SK-N-SH (cell line): ENCODE data around the gene HOXB6. TPM values are rescaled to one million over a fixed set of nuclear protein-coding genes. Genes with fewer than 3 reads are reported as not detected.

Experiments used
- CTCF ChIA-PET: fragments of 300-600, 350-600 bp; formaldehyde crosslinking; extraction: SDS; loops from one replicate; lab custom pipeline; 2021; lab: Yijun Ruan, JAX
- POLR2A ChIA-PET: fragments of 350-600 bp; sonication (Branson Sonifier 250); formaldehyde crosslinking; extraction: SDS; loops from one replicate; lab custom pipeline; 2020; ENCODE audit warnings: antibody characterized with exemption, inconsistent platforms; lab: Yijun Ruan, JAX
- DNase-seq: peaks from one replicate; pipeline ENCODE4 v3.0.0; 2012
- H2AFZ ChIP-seq: fragments of 200-600 bp; sonication (generic); 2 replicates; pipeline ENCODE4 v1.8.1; 2016; ENCODE audit warnings: antibody characterized with exemption, mild to moderate bottlenecking, low read depth
- H3F3A ChIP-seq: fragments of 200-600 bp; sonication (generic); replicated peaks from 2 replicates; pipeline ENCODE3; 2016; ENCODE audit warnings: antibody characterized with exemption, mild to moderate bottlenecking; ENCODE audit not compliant: insufficient read depth
- H3K27ac ChIP-seq, 2 experiments: fragments of 200-500 bp in 1 of 2; fragments of 200-600 bp in 1 of 2; sonication (Bioruptor generic) in 1 of 2; sonication (generic), shearing (Covaris generic) in 1 of 2; 2 replicates each; pipeline versions ENCODE4 v1.5.1 to v1.6.1; 2014 to 2016; ENCODE audit warnings: low read depth in 2 of 2, inconsistent platforms in 1 of 2, low read length in 1 of 2, mild to moderate bottlenecking in 1 of 2, mixed read lengths in 1 of 2
- H3K27me3 ChIP-seq: fragments of 200-600 bp; sonication (generic), shearing (Covaris generic); 2 replicates; pipeline ENCODE4 v1.6.1; 2016; ENCODE audit warnings: mixed run types; ENCODE audit not compliant: insufficient read depth
- H3K36me3 ChIP-seq, 2 experiments: fragments of 200-500 bp in 1 of 2; fragments of 200-600 bp in 1 of 2; sonication (Bioruptor generic) in 1 of 2; sonication (generic) in 1 of 2; replicated peaks in 1 of 2; 2 replicates each; pipeline versions ENCODE3 to v1.5.1; 2014 to 2016; ENCODE audit warnings: low read length in 1 of 2, mild to moderate bottlenecking in 1 of 2; ENCODE audit not compliant: insufficient read depth in 2 of 2, control insufficient read depth in 1 of 2
- H3K4me1 ChIP-seq, 2 experiments: fragments of 200-500 bp in 1 of 2; fragments of 200-600 bp in 1 of 2; sonication (Bioruptor generic) in 1 of 2; sonication (generic), shearing (Covaris generic) in 1 of 2; 2 replicates each; pipeline versions ENCODE4 v1.5.1 to v1.6.1; 2014 to 2016; ENCODE audit warnings: low read depth in 1 of 2, low read length in 1 of 2, mixed run types in 1 of 2; ENCODE audit not compliant: insufficient read depth in 2 of 2, control insufficient read depth in 1 of 2
- H3K4me2 ChIP-seq: fragments of 200-600 bp; sonication (generic), shearing (Covaris generic); 2 replicates; pipeline ENCODE4 v1.6.1; 2017; ENCODE audit warnings: mixed run types
- H3K4me3 ChIP-seq, 2 experiments: fragments of 200-500 bp in 1 of 2; fragments of 200-600 bp in 1 of 2; sonication (Bioruptor generic) in 1 of 2; sonication (generic), shearing (Covaris generic) in 1 of 2; 2 replicates each; pipeline versions ENCODE4 v1.5.1 to v1.8.1; 2014 to 2016; ENCODE audit warnings: low read depth in 2 of 2, inconsistent platforms in 1 of 2, low read length in 1 of 2, mild to moderate bottlenecking in 1 of 2, mixed read lengths in 1 of 2, moderate library complexity in 1 of 2
- H3K79me2 ChIP-seq: fragments of 200-600 bp; sonication (generic); 2 replicates; pipeline ENCODE4 v1.8.1; 2017; ENCODE audit warnings: mild to moderate bottlenecking; ENCODE audit not compliant: insufficient read depth
- H3K9ac ChIP-seq: fragments of 200-600 bp; sonication (generic); 2 replicates; pipeline ENCODE4 v1.6.1; 2017; ENCODE audit warnings: mixed run types
- H3K9me2 ChIP-seq: fragments of 200-600 bp; sonication (generic); 2 replicates; pipeline ENCODE4 v1.6.1; 2017; ENCODE audit warnings: mixed run types
- H3K9me3 ChIP-seq: fragments of 200-600 bp; sonication (generic); 2 replicates; pipeline ENCODE4 v1.6.1; 2017; ENCODE audit warnings: mixed run types, mild to moderate bottlenecking, moderate library complexity
- H4K20me1 ChIP-seq: fragments of 200-600 bp; sonication (generic); 2 replicates; pipeline ENCODE4 v1.6.1; 2017; ENCODE audit warnings: mild to moderate bottlenecking, mixed run types; ENCODE audit not compliant: insufficient read depth
- CHD2 ChIP-seq: fragments of 150-350 bp; IDR thresholded peaks from 2 replicates; pipeline ENCODE4 v1.6.1; 2018; ENCODE audit warnings: low read length; ENCODE audit not compliant: partially characterized antibody
- ELF1 ChIP-seq: IDR thresholded peaks from 2 replicates; pipeline ENCODE4 v1.4.0; 2012
- EP300 ChIP-seq, 2 experiments: IDR thresholded peaks; 2 replicates each; pipeline versions ENCODE4 v1.4.0 to v1.6.1; 2012; ENCODE audit warnings: borderline replicate concordance in 1 of 2, low read depth in 1 of 2, low read length in 1 of 2
- EZH2phosphoT487 ChIP-seq: fragments of 200-600 bp; sonication (generic); IDR thresholded peaks from 2 replicates; pipeline ENCODE4 v1.6.1; 2017; ENCODE audit warnings: low read depth, mixed run types, mild to moderate bottlenecking, antibody characterized with exemption, moderate library complexity, borderline replicate concordance
- FOSL2 ChIP-seq: IDR thresholded peaks from 2 replicates; pipeline ENCODE4 v1.4.0; 2012; ENCODE audit warnings: low read depth, mild to moderate bottlenecking, moderate library complexity, borderline replicate concordance
- FOXJ3 ChIP-seq: sonication (generic); formaldehyde crosslinking; IDR thresholded peaks from 2 replicates; pipeline ENCODE4 v1.5.1; 2020; ENCODE audit warnings: mild to moderate bottlenecking, missing genetic modification reagents
- FOXM1 ChIP-seq: IDR thresholded peaks from 2 replicates; pipeline ENCODE4 v1.4.0; 2012; ENCODE audit warnings: low read depth, mild to moderate bottlenecking
- GATA2 ChIP-seq: sonication (generic); formaldehyde crosslinking; IDR thresholded peaks from 2 replicates; pipeline ENCODE4 v1.5.0; 2020; ENCODE audit warnings: mild to moderate bottlenecking, missing genetic modification reagents
- JUND ChIP-seq: IDR thresholded peaks from 2 replicates; pipeline ENCODE4 v1.4.0; 2012
- MXI1 ChIP-seq: IDR thresholded peaks from 2 replicates; pipeline ENCODE4 v1.6.1; 2012; ENCODE audit warnings: mild to moderate bottlenecking, low read depth, low read length, improper control_type of control experiment
- NRF1 ChIP-seq: IDR thresholded peaks from 2 replicates; pipeline ENCODE4 v1.6.1; 2012; ENCODE audit warnings: low read depth, mild to moderate bottlenecking, low read length
- RAD21 ChIP-seq: IDR thresholded peaks from 2 replicates; pipeline ENCODE4 v1.6.1; 2012; ENCODE audit warnings: mild to moderate bottlenecking, low read length
- RCOR1 ChIP-seq: fragments of 150-350 bp; IDR thresholded peaks from 2 replicates; pipeline ENCODE4 v1.6.1; 2017; ENCODE audit warnings: antibody characterized with exemption, low read length
- RFX5 ChIP-seq: IDR thresholded peaks from 2 replicates; pipeline ENCODE4 v1.6.1; 2012; ENCODE audit warnings: mild to moderate bottlenecking, improper control_type of control experiment, low read length
- RXRA ChIP-seq: IDR thresholded peaks from 2 replicates; pipeline ENCODE4 v1.4.0; 2012; ENCODE audit warnings: low read depth, mild to moderate bottlenecking, borderline replicate concordance
- SIN3A ChIP-seq: IDR thresholded peaks from 2 replicates; pipeline ENCODE4 v1.6.1; 2012; ENCODE audit warnings: low read depth, mild to moderate bottlenecking, low read length, moderate library complexity, borderline replicate concordance
- SMC3 ChIP-seq: IDR thresholded peaks from 2 replicates; pipeline ENCODE4 v1.6.1; 2012; ENCODE audit warnings: low read depth, low read length, improper control_type of control experiment
- TCF12 ChIP-seq: IDR thresholded peaks from 2 replicates; pipeline ENCODE4 v1.4.0; 2012
- TEAD4 ChIP-seq: IDR thresholded peaks from 2 replicates; pipeline ENCODE4 v1.4.0; 2012; ENCODE audit warnings: mild to moderate bottlenecking, borderline replicate concordance; ENCODE audit not compliant: insufficient read depth
- YY1 ChIP-seq: IDR thresholded peaks from 2 replicates; pipeline ENCODE4 v1.4.0; 2012; ENCODE audit warnings: low read depth, mild to moderate bottlenecking
- WGBS: methylation state at CpG from one replicate; pipeline ENCODE4 v1.1.6; 2017; ENCODE audit warnings: low lambda C conversion rate; 5-methylcytosine and 5-hydroxymethylcytosine counted together
- polyA plus RNA-seq, 3 experiments: library from polyadenylated mRNA; depleted of rRNA; stranded (reverse); fragments of >200 nt; gene quantifications; 2 replicates each; pipeline ENCODE4 v1.2.3, GENCODE V29; 2012
- TF ChIP-seq, protein P1 (sequence below): IDR thresholded peaks from 2 replicates; pipeline ENCODE4 v1.4.0; 2012; ENCODE audit warnings: low read depth, borderline replicate concordance
- TF ChIP-seq, protein P2 (sequence below): IDR thresholded peaks from 2 replicates; pipeline ENCODE4 v1.4.0; 2012; ENCODE audit warnings: low read depth
- TF ChIP-seq, protein P3 (sequence below): fragments of 200-600 bp; sonication (generic); IDR thresholded peaks from 2 replicates; pipeline ENCODE4 v1.6.1; 2017; ENCODE audit warnings: antibody characterized with exemption, mild to moderate bottlenecking, moderate library complexity

HOXB6 gene
- polyA plus RNA-seq, 1 of the 3 experiments (the other 2 are of a cell fraction): not detected

DNA sequence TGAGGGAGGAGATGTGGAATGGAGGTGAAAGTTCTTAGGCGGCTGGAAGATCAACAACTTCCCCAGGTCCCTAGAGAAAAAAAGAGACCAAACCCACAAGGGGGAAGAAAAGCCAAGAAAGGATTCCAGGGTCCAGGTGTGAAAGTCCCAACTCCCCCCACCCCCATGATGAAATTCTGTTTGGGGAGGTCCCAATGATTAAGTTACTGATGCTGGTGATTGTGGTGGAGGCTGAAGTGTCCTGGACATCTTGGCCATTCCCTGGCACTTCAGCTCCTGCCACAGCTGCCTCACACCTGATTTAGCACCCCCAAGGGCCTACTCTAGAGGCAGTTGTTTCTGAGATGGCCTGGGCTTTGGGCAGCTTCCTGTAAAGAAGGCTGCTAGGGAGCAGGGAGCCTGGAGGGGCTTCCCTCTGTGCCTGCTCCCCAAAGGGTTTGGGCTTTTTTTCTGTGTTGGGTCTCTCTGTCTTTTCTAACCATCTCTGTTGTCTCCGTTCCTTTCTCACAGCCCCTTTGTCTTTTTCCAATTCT, 39.7 kb downstream of the HOXB6 start:
- Histone ChIP-seq H3K79me2 (no peaks in the 10 kb centered on the region), H3K36me3 (no peaks in the 10 kb centered on the region), H3K9me3 (no peaks in the 10 kb centered on the region), H3K9me2 (no peaks in the 10 kb centered on the region), H3K9ac (no peak overlapping the region), H2AFZ (no peak overlapping the region), H3K4me1 (peaks cover 0 to 2% of the 10 kb centered on the region in 2 experiments; a peak in 1 of 4 replicates), H3K27ac (no peak overlapping the region), H3K4me2 (no peak overlapping the region)
- WGBS: 18% methylated on average over 2 of the region's 2 CpGs
- CTCF ChIA-PET: interaction anchor here (1.0 to 1.1 kb wide), 2 partner anchors 53 to 73 kb away, joined by 3 read pairs; no protein-coding TSS in a partner anchor
- DNase-seq: no peak
- POLR2A ChIA-PET: no interaction called here
- TF ChIP-seq FOSL2: no peak
- no peak for TF ChIP-seq FOXM1
- TF ChIP-seq ELF1: no peak
- TF ChIP-seq RCOR1: no peak
- no peak for TF ChIP-seq MXI1
- no peak for TF ChIP-seq CHD2
- no peak for TF ChIP-seq SMC3
- no peak for TF ChIP-seq TEAD4
- TF ChIP-seq, all 33 proteins: peak for 0
- Histone ChIP-seq H4K20me1 (peaks cover 10% of the 10 kb centered on the region; the same call in 1 of the 2 replicates), H3F3A (no peaks in the 10 kb centered on the region), H3K4me3 (no peak overlapping the region), H3K27me3 (peaks cover 97% of the 10 kb centered on the region)

DNA sequence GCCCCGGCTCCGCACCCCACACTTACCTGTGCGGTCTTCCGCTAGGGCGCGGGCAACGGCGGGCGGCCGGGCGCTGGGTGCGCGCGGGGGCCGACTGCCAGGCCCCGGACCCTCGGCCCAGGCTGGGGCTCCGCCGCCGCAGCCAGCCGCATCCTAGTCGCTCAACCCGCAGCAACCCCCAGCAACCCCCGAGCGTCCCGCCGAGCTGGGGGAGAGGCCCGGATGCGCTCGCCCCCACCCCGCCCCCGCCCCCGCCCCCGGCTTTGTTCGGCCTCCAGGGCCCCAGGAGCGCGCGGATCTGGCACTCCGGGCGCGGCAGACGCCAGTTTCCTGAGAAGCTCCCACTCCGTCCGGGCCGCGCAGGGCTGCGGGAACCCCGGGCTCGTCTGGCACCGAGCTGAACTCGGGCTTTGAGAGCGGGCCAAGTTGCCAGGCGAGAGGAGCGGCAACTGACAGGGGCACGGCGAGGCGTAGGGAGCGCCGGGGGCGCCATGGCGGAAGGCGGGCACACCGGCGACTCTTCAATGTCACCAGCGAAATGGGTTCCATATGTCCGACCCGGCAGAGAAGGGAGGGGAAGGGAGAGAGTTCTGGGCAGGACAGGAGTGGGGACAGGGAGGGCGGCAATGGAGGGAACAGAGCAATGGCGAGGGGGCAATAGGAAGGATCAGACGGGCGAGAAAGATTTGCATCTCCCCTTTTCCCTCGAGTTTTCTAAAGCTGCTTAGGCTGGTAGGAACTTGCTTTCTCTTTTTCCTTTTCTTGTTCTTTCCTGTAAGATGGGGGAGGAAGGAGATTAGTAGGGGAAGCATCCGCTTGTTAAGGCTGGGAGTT, 40.4 kb downstream of the HOXB6 start:
- Histone ChIP-seq H3K4me3 (no peak overlapping the region), H4K20me1 (peaks cover 4% of the 10 kb centered on the region; the same call in 1 of the 2 replicates), H2AFZ (no peak overlapping the region), H3K27ac (no peak overlapping the region)
- CTCF ChIA-PET: interaction anchor here (1.0 to 1.1 kb wide), 2 partner anchors 53 to 72 kb away, joined by 3 read pairs; no protein-coding TSS in a partner anchor
- no peak for DNase-seq
- TF ChIP-seq GATA2: no peak
- TF ChIP-seq NRF1: no peak
- TF ChIP-seq, protein P1, sequence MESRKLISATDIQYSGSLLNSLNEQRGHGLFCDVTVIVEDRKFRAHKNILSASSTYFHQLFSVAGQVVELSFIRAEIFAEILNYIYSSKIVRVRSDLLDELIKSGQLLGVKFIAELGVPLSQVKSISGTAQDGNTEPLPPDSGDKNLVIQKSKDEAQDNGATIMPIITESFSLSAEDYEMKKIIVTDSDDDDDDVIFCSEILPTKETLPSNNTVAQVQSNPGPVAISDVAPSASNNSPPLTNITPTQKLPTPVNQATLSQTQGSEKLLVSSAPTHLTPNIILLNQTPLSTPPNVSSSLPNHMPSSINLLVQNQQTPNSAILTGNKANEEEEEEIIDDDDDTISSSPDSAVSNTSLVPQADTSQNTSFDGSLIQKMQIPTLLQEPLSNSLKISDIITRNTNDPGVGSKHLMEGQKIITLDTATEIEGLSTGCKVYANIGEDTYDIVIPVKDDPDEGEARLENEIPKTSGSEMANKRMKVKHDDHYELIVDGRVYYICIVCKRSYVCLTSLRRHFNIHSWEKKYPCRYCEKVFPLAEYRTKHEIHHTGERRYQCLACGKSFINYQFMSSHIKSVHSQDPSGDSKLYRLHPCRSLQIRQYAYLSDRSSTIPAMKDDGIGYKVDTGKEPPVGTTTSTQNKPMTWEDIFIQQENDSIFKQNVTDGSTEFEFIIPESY: no peak
- no peak for TF ChIP-seq EP300 (IDR thresholded peaks at IDR 0.05; ENCODE audit: borderline replicate concordance in 1 of 2, low read depth in 1 of 2, low read length in 1 of 2)
- TF ChIP-seq, protein P2, sequence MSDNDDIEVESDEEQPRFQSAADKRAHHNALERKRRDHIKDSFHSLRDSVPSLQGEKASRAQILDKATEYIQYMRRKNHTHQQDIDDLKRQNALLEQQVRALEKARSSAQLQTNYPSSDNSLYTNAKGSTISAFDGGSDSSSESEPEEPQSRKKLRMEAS: no peak
- no peak for TF ChIP-seq MXI1
- TF ChIP-seq FOSL2: no peak
- no peak for TF ChIP-seq SIN3A
- no peak for TF ChIP-seq FOXJ3 (CRISPR knock-in tag)
- TF ChIP-seq EZH2phosphoT487: no peak; the same call in 1 of the 2 replicates
- no peak for TF ChIP-seq RAD21
- TF ChIP-seq YY1: no peak
- TF ChIP-seq CHD2: no peak
- TF ChIP-seq RCOR1: no peak
- TF ChIP-seq RXRA: no peak
- TF ChIP-seq JUND: no peak
- TF ChIP-seq TCF12: no peak
- TF ChIP-seq RFX5: no peak
- TF ChIP-seq, protein P3, sequence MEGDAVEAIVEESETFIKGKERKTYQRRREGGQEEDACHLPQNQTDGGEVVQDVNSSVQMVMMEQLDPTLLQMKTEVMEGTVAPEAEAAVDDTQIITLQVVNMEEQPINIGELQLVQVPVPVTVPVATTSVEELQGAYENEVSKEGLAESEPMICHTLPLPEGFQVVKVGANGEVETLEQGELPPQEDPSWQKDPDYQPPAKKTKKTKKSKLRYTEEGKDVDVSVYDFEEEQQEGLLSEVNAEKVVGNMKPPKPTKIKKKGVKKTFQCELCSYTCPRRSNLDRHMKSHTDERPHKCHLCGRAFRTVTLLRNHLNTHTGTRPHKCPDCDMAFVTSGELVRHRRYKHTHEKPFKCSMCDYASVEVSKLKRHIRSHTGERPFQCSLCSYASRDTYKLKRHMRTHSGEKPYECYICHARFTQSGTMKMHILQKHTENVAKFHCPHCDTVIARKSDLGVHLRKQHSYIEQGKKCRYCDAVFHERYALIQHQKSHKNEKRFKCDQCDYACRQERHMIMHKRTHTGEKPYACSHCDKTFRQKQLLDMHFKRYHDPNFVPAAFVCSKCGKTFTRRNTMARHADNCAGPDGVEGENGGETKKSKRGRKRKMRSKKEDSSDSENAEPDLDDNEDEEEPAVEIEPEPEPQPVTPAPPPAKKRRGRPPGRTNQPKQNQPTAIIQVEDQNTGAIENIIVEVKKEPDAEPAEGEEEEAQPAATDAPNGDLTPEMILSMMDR: no peak
- TF ChIP-seq, all 33 proteins: peak for 0
- POLR2A ChIA-PET: no interaction called here
- Histone ChIP-seq H3K4me1 (peaks cover 0 to 2% of the 10 kb centered on the region in 2 experiments; a peak in 1 of 4 replicates), H3K9me3 (no peaks in the 10 kb centered on the region), H3K79me2 (no peaks in the 10 kb centered on the region), H3K9ac (no peak overlapping the region), H3F3A (no peaks in the 10 kb centered on the region), H3K4me2 (no peak overlapping the region; the same call in 1 of the 2 replicates), H3K36me3 (no peaks in the 10 kb centered on the region), H3K9me2 (no peaks in the 10 kb centered on the region), H3K27me3 (peaks cover 97% of the 10 kb centered on the region)
- 30% methylated on average over 68 of the region's 73 CpGs for WGBS
